ENCODE measurements around the gene MSI2. TPM values are rescaled to one million over a fixed set of nuclear protein-coding genes. Genes with fewer than 3 reads are reported as not detected.

The MSI2 gene
- polyA plus RNA-seq, 1 of the 3 experiments (the other 2 are of a cell fraction), result 24.1 TPM

GRCh38 chr17:57699751-57700219 is 443.5 kb downstream of the MSI2 start:
- Histone ChIP-seq H4K20me1 (ENCODE audit: insufficient read depth) (no peaks in the 10 kb centered on the region), H3K79me2 (ENCODE audit: insufficient read depth) (no peaks in the 10 kb centered on the region), H3K9ac (no peak overlapping the region), H2AFZ (ENCODE audit: low read depth) (no peak overlapping the region), H3K4me1 (ENCODE audit: control insufficient read depth in 1 of 2, insufficient read depth in 2 of 2, low read depth in 1 of 2, low read length in 1 of 2) (peaks cover 0 to 22% of the 10 kb centered on the region in 2 experiments; a peak in 2 of 4 replicates), H3K27ac (ENCODE audit: low read depth in 2 of 2, low read length in 1 of 2) (peak overlapping the region in 1 of 2 experiments; percentile 87; a peak in 2 of 4 replicates), H3F3A (replicated peaks; ENCODE audit: insufficient read depth) (no peaks in the 10 kb centered on the region), H3K9me3 (no peaks in the 10 kb centered on the region), H3K36me3 (replicated peaks in 1 of 2; ENCODE audit: control insufficient read depth in 1 of 2, insufficient read depth in 2 of 2, low read length in 1 of 2) (no peaks in the 10 kb centered on the region), H3K4me2 (no peak overlapping the region), H3K27me3 (ENCODE audit: insufficient read depth) (no peaks in the 10 kb centered on the region), H3K4me3 (ENCODE audit: low read depth in 2 of 2, low read length in 1 of 2) (no peak overlapping the region; a peak in 1 of 4 replicates), H3K9me2 (no peaks in the 10 kb centered on the region)
- CTCF ChIA-PET, result interaction anchor here (0.6 to 2.1 kb wide), 9 partner anchors 11 to 578 kb away, joined by 3 to 7 read pairs (median 4); no protein-coding TSS in a partner anchor
- 14% methylated on average over 9 of the region's 9 CpGs for WGBS (ENCODE audit: low lambda C conversion rate)
- POLR2A ChIA-PET, result interaction anchor here (0.6 to 1.7 kb wide), 7 partner anchors 9 to 114 kb away, joined by 3 to 10 read pairs (median 3); no protein-coding TSS in a partner anchor
- DNase-seq, result peak; percentile 82
- no peak for TF ChIP-seq YY1 (IDR thresholded peaks at IDR 0.05; ENCODE audit: low read depth)
- TF ChIP-seq EP300 (IDR thresholded peaks at IDR 0.05; ENCODE audit: borderline replicate concordance in 1 of 2, low read depth in 1 of 2, low read length in 1 of 2), result peak in 1 of 2 experiments; percentile 89; a peak in 2 of 4 replicates
- TF ChIP-seq MAX (IDR thresholded peaks at IDR 0.05; ENCODE audit: low read depth), result no peak
- peak; percentile 85 for TF ChIP-seq CHD2 (IDR thresholded peaks at IDR 0.05; ENCODE audit: low read length, partially characterized antibody)
- no peak for TF ChIP-seq CTCF (IDR thresholded peaks at IDR 0.05)
- TF ChIP-seq ZBTB33 (IDR thresholded peaks at IDR 0.05; ENCODE audit: borderline replicate concordance, low read depth), result no peak
- no peak for TF ChIP-seq FOSL2 (IDR thresholded peaks at IDR 0.05; ENCODE audit: borderline replicate concordance, low read depth)
- TF ChIP-seq NRF1 (IDR thresholded peaks at IDR 0.05; ENCODE audit: low read depth, low read length), result no peak
- TF ChIP-seq MXI1 (IDR thresholded peaks at IDR 0.05; ENCODE audit: low read depth, low read length), result peak; percentile 37; the same call in 1 of the 2 replicates
- TF ChIP-seq JUND (IDR thresholded peaks at IDR 0.05), result no peak
- TF ChIP-seq SMC3 (IDR thresholded peaks at IDR 0.05; ENCODE audit: low read depth, low read length), result no peak; the same call in 1 of the 2 replicates
- no peak for TF ChIP-seq ELF1 (IDR thresholded peaks at IDR 0.05)
- no peak for TF ChIP-seq IRF3 (IDR thresholded peaks at IDR 0.05; ENCODE audit: low read depth, low read length)
- 0 out of 2 replicates have a peak, but pooled peaks have one; percentile 8 for TF ChIP-seq TCF12 (IDR thresholded peaks at IDR 0.05)
- TF ChIP-seq RXRA (IDR thresholded peaks at IDR 0.05; ENCODE audit: borderline replicate concordance, low read depth), result no peak
- no peak for TF ChIP-seq SIN3A (IDR thresholded peaks at IDR 0.05; ENCODE audit: borderline replicate concordance, low read depth, low read length)
- TF ChIP-seq FOXJ3 (CRISPR knock-in tag; IDR thresholded peaks at IDR 0.05), result peak; percentile 89; the same call in 1 of the 2 replicates
- no peak for TF ChIP-seq TAF1 (IDR thresholded peaks at IDR 0.05; ENCODE audit: borderline replicate concordance, low read depth, low read length)
- no peak for TF ChIP-seq USF1 (IDR thresholded peaks at IDR 0.05; ENCODE audit: borderline replicate concordance, low read depth)
- TF ChIP-seq EZH2phosphoT487 (IDR thresholded peaks at IDR 0.05; ENCODE audit: borderline replicate concordance, low read depth), result no peak
- TF ChIP-seq RCOR1 (IDR thresholded peaks at IDR 0.05; ENCODE audit: low read length), result peak; percentile 76
- TF ChIP-seq RFX5 (IDR thresholded peaks at IDR 0.05; ENCODE audit: low read length), result no peak
- TF ChIP-seq REST (IDR thresholded peaks at IDR 0.05; ENCODE audit: low read depth, low read length), result no peak
- no peak for TF ChIP-seq NFIC (IDR thresholded peaks at IDR 0.05; ENCODE audit: borderline replicate concordance)
- TF ChIP-seq POLR2AphosphoS5 (IDR thresholded peaks at IDR 0.05; ENCODE audit: low read depth, low read length), result no peak
